Mucosa of gallbladder (tissue), 1 donor: ENCODE results near the gene FAM47A. TPM values are rescaled to one million over a fixed set of nuclear protein-coding genes. Genes with fewer than 3 reads are reported as not detected.

Source experiments
- DNase-seq: peaks from one replicate; pipeline ENCODE4 v3.0.0-alpha.2; 2020; ENCODE audit warnings: low spot score
- total RNA-seq: library from RNA; stranded (reverse); gene quantifications from one replicate; pipeline ENCODE4 v1.2.1, GENCODE V29; 2021
- donor health status: DM: no; HTN: no; CAD: no.

The FAM47A gene
- total RNA-seq: not detected

GRCh38 chrX:34132028-34132427, at the start of gene FAM47A:
Gene FAM47A (minus strand): TSS chrX:34132314. CDS start chrX:34132278, 36 bp downstream.
- DNase-seq: no peak

- DNase-seq: no peak
These were observed 15.2 kb upstream of the FAM47A start for GRCh38 chrX:34147345-34147744.

- no peak for DNase-seq
These were observed 14.8 kb upstream of the FAM47A start for GRCh38 chrX:34146906-34147305.

GRCh38 chrX:34144246-34144645, 12.1 kb upstream of the FAM47A start:
- DNase-seq: no peak

GRCh38 chrX:34140816-34141215, 8.7 kb upstream of the FAM47A start:
- no peak for DNase-seq

GRCh38 chrX:34130980-34131744, 952 bp downstream of the FAM47A start:
- no peak for DNase-seq

- DNase-seq: no peak
These were observed 1.6 kb downstream of the FAM47A start for GRCh38 chrX:34130501-34130900.

- no peak for DNase-seq
These were observed 6.1 kb downstream of the FAM47A start for GRCh38 chrX:34126011-34126410.

GRCh38 chrX:34119122-34119521, 13.0 kb downstream of the FAM47A start:
- no peak for DNase-seq

- no peak for DNase-seq
These were observed 19.7 kb downstream of the FAM47A start for GRCh38 chrX:34112459-34112858.
